Measurements from ENCODE around the gene UTS2B. TPM values are rescaled to one million over a fixed set of nuclear protein-coding genes. Genes with fewer than 3 reads are reported as not detected.

The UTS2B gene, protein sequence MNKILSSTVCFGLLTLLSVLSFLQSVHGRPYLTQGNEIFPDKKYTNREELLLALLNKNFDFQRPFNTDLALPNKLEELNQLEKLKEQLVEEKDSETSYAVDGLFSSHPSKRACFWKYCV
- total RNA-seq: not detected in 2 replicates

DNA sequence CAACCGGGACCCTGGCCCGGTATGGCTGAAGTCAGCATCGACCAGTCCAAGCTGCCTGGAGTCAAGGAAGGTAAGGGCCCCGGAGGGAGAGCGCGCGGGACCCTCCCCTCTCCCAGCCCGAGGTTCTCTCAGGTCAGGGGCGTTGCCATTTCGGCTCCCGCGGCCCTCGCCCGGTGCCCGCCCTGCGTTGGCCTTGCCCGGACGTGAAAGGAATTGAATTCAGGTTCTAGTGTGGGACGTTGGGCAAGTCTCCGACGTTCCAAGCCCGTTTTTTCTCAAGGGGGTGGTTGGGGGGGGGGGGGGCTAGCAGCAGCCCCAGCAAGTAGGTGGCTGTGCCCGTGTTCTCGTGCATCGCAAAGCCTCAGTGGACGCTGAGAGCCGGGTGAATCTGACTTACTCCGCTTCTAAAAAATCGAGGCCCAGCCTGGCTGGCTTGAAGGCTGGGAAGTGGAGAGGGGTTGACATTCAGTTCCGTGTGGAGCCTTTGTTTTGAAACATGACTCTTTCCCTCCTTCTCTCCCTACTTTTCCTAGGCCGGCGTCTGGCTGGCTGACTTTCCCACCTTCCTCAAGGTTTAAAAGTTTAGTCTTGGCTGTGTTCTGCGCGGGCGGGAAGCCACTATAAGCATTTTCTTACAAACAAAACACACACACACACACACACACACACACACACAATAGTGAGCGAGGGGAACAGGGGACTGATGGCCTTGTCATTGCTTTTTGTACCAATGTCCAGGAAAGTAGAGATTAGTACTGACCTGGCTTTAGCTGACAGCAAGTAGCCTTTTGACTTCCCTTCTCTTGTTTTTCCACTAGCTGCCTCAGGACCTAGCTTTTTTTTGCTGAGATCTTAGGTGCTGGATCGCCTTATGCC, at the start of gene UTS2B:
UTS2B (minus strand) TSS at position 873 of the 876 bp plus-strand sequence. CDS start 48,337 bp downstream, outside the sequence.
- intact Hi-C loops (cut with micrococcal nuclease): loop anchor here (1.0 to 2.0 kb wide), 3 partner anchors 39 to 713 kb away; no protein-coding TSS in a partner anchor

DNA sequence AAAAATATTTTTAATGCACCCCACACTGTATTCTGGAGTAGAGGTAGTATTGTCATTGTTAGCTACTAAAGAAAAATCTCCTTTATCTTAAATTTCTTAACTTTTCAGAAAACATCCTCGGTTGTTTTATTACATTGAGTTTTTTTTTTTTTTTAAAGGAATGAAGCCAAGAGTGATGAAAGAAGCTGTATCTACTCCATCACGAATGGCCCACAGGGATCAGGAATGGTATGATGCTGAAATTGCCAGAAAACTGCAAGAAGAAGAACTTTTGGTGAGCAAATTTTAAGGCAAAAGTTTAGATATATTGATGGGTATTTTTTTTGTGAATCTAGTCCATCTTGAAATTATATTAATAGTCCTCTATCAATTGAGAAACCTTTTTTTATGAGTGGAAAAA, 49.7 kb upstream of the UTS2B start:
- intact Hi-C loops (cut with micrococcal nuclease): no loop called here

DNA sequence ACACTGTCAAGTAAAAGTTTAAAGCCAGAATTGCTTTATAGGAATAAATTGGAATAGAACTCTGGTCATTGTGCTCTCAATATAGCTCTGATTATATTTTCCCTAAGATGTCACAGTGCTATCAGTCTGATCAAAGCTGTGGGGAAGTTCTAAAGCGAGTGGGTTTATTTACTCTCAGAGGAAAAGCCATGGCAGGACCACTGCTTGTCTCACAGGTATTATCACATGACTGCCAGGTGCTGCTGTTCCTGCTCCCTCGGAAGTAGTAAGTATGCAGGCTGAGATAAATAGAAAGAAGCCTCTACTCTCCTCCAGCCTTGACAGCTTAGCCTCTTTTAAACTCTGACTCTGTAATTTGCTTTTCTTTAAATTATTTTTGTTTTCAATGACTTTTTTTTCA, 49.1 kb upstream of the UTS2B start:
- intact Hi-C loops (cut with micrococcal nuclease): no loop called here

DNA sequence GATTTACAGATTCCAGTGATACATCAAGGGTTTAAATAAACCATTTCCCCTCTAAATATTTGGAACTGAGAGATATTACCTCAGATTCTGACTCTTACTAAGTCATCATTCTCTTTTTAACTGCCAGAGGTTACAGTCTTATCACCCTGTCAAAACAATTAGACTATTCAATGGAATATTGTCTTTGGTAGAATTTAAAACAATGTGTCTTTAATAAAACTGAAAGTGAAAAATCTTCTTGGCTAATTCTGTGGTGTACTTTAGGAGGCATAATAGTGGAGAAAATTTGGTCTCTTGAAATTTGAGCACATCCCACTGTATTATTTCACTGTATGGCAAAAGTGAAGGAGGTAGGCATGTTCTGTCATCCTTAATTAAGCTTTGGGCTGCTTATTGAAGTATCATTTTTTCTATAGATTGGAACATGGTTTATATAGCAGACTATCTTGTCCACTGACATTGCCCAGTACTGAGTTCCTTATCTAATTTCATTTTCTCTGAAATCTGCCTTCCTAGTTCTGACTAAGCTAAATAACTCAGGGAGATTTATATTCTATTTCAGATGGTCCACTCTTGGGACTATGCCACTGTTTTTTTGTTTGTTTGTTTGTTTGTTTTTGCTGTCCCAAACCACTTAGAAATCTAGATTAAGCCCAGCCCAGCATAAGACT, 48.0 kb upstream of the UTS2B start:
- intact Hi-C loops (cut with micrococcal nuclease): no loop called here

DNA sequence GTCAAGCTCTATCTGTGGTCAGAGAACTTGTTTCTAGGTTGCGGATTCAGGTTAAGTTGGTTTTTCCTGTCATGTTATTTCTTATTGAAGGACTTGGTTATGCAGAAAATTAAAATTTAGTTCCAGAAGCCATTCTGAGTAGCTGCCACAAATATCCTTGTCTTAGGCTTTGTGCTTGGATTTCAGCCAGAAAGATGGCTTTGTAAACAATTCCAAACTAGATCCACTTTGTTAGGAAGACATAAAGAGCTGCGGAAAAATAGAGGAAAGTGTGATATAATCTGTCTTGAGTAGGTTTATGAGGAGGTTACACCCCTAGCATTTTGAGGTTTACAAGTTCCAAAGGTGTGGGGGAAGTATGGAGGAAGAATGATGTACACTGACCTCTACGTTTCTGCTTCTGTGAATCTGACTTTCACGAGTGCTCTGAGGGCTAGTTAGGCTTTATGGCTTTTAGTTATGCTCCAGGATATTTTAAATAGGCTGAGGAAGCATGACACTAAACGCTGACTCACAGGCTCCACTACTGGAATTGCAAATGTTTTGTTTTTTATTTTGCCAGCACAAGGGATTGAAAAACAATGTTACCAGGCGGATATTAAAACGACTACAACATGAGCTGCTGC, 46.3 kb upstream of the UTS2B start:
- intact Hi-C loops (cut with micrococcal nuclease): no loop called here

DNA sequence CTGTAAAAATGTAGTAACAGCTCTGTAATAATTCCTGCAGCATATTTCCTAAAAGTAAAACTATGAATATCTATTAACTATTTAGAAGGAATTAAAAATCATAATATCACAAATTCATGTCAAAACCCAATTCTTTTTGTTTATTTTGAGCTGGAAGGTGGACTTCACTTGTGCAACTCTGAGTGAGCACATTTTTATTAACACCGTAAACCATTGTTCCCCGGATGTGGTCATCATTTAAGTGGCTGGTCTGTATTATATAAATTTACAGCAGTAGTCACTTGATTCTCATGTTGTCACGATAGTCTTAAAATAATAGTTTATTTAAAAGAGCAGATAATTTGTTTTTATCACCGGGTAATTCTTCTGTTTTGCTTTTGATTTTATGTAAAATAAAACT, 43.0 kb upstream of the UTS2B start:
- intact Hi-C loops (cut with micrococcal nuclease): no loop called here

DNA sequence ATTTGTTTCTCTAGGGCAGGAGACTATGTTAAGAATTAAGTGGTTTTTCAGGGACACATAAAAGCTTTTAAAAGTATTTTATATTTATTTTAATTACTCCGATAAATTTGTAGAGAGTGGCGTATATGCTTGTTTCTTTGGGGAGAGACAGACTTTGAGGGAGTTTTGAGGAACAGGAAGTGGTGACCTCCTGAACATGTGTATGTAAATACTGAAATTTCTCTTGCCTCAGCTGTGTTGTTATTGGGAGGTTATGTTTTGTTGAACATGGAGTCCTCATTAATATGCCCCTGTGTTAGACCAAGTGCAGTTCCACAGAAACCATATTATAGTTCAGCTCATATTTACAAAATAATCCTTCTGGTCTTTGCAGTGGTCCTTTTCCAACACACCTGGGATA, 41.8 kb upstream of the UTS2B start:
- intact Hi-C loops (cut with micrococcal nuclease): loop anchor here (1.0 kb wide), 1 partner anchor 10 kb away; no protein-coding TSS in a partner anchor

DNA sequence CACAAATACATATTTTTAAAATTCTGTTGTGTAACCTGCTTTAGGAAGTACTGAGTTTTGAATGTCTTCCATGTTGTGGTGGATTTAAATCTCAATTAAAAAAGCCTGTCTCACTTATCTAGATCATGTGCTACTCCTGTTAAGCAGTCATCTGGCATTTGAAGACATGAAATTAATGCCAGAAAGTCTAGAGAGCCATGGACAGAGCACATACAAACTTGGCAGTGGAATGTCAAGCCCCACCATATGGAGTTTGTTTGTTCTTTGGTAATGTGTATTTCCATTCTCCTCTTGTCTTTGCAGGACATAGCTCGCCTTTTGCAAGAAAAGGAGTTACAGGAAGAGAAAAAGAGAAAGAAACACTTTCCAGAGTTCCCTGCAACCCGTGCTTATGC, 39.3 kb upstream of the UTS2B start:
- intact Hi-C loops (cut with micrococcal nuclease): no loop called here

DNA sequence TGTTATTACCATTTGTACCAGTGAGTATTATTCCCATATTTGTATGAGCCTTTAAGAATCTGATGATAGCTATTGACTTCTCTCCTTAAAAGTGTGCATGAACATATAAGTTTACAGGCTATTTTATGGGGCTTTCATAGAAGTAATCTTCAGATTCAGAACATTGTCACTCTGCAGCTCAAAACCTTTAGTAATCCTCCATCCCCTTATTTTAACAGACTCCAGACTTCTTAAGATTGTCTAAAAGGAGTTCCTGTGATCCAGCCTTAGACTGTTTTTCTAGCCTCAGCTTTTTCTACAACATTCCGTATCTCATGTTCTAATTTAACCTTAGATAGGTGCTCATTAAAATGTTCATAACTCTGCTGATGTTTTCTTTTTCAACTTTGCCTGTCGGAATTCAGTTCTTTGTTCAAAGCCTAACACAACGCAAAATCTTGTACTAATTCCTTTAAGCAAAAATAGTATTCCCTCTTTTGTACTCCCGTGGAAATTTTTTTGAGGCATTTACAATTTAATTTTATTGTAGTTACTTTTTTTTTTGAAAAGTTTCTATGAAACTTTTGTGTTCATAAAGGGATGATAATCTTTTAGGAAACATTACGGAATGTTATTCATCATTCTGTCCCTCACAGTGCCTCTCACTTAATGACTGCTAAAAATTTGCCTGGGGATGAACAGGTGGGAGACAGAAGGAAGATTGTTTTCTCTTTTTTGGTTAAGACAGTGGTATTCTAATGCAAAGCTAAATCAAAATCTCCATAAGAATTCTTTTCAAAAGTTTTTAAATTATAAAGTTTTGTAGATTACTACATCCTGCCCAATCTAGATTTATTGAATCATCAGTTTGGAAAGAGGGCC, 38.7 kb upstream of the UTS2B start:
- intact Hi-C loops (cut with micrococcal nuclease): no loop called here

DNA sequence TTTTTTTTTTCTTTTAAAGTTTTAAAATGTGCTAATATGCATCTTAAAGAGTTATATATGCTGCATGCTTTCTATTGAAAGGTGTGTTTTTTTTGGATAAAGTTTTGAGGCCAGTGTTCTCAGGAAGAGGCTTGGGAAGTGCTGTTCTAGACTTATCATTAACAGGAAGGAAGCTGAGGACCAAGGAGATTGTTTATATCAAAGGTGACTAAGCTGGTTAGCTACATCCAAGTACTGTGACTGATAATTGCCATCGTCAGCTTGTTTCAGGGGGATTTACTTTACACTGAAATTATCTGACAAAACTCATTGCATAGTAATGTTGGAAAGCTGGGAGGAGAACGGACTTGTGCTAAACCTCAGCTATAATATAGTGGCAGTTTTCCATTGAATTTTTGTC, 36.3 kb upstream of the UTS2B start:
- intact Hi-C loops (cut with micrococcal nuclease): no loop called here

DNA sequence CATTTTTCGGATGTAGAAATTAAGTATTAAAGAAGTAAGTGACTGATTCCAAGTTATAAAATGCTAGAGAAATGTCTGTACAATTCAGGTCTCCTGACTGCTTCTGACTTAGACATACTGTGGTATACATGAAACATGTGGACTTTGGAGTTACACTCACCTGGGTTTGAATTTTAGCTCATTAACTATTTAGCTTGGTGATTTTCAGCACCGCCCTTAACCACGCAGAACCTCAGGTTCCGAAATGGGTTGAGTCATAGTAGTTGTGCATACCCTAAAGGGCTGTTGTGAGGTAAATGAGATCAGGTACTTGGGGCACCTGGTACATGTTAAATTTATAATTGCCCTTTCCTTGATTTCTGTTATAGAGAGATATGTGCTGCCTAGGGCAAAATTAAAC, 32.9 kb upstream of the UTS2B start:
- intact Hi-C loops (cut with micrococcal nuclease): no loop called here

DNA sequence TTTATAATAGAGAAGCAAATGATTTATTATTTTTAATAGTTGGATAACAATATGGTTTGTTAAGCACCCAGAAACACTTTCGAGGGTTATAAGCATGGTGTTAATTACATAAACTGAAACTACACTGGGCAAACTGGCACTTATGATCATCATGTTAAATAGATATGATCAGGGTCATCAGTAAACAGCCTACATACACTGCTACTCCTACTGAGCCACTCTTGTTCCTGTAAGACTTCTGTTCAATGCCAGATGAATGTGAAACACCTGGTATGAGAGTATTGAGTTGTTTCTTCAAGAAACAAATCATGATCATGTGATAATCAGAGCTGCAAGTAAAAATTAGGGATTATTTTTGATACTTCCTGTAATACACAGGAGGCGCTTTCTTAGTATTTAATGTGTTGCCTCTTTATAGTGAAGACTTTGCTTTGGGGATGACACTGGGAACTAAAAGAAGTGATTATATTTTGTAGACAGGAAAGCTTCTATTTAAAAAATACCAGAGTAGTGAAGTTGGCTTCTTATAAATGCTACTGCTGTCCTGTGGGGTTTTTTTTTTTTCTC, 32.3 kb upstream of the UTS2B start:
- intact Hi-C loops (cut with micrococcal nuclease): no loop called here

DNA sequence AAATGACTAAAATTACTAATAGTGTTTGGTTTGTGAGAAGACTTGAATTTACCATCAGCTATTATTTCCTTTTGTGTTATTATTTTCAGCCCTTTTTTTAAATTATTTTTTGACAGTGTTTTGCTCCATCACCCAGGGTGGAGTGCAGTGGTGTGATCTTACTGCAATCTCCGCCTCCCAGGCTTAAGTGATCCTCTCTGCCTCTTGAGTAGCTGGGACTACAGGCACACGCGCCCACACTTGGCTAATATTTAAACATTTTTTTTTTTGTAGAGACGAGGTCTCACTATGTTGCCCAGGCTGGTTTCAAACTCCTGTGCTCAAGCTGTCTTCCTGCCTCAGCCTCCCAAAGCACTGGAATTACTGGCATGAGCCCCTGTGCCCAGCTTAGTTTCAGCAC, 31.7 kb upstream of the UTS2B start:
- intact Hi-C loops (cut with micrococcal nuclease): no loop called here

DNA sequence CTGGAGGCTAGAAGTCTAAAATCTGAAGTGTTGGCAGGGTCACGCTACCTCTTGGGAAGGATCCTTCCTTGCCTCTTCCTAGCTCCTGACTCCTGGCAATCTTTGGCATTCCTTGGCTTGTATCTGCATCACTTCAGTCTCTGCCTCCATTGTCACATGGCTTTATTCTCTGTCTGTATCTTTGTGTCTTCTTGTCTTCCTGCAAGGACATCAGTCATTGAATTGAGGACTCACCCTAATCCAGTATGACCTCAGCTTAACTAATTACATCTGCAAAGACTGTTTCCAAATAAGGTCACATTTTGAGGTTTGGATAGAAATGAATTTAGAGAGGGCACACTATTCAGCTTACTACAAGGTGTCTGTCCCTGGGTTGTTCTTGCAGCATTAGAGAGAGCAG, 31.1 kb upstream of the UTS2B start:
- intact Hi-C loops (cut with micrococcal nuclease): no loop called here

DNA sequence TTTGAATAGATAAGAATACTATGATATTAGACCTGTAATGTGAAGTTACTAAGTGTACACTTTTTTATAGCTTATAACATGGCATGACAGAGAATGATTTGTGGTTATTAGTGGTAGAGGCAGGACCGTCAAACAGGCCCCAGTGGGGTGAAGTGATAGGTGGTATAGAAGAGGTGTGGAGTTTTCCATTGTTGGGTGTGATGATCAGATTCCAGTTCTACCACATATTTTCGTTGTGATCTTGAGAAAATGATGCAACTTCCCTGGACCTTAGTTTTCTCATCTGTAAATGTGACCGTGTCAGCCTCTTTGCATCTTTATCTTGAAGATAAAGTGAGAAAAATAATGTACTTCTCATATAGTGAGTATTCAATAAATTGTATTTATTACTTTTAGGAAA, 30.3 kb upstream of the UTS2B start:
- intact Hi-C loops (cut with micrococcal nuclease): no loop called here

DNA sequence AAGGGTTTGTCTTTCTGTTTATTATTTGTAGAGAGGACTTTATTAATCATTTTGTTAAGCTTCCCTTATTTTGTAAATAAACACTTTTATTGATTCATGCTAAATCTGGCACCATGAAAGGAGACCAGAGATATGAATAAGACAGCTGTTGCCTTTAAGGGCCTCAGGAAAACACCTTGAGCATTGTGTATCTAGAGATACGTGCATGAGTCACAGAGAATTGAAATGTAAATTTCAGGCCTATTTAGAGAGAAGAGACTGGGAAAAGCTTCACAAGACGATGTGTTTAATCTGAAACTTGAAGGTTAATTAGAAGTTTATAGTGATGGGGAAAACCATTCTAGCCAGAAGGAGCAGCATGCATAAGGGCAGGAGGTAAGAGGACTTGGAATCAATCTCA, 28.6 kb upstream of the UTS2B start:
- intact Hi-C loops (cut with micrococcal nuclease): no loop called here

DNA sequence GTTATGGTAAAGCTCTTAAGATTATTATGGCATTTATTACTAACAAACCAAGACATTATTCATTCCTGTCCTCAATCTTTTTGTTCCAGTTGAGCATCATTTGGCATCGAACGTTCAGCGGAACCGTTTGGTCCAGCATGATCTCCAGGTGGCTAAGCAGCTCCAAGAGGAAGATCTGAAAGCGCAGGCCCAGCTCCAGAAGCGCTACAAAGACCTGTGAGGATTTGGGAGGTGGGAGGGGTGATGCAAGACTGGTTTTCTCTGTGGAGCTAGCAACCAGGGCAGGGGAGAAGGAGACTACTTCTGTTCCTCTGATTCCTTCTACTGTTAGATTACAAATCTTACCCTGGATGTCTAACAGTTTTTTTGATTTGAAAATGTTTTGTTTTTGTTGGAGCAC, 27.6 kb upstream of the UTS2B start:
- intact Hi-C loops (cut with micrococcal nuclease): no loop called here

DNA sequence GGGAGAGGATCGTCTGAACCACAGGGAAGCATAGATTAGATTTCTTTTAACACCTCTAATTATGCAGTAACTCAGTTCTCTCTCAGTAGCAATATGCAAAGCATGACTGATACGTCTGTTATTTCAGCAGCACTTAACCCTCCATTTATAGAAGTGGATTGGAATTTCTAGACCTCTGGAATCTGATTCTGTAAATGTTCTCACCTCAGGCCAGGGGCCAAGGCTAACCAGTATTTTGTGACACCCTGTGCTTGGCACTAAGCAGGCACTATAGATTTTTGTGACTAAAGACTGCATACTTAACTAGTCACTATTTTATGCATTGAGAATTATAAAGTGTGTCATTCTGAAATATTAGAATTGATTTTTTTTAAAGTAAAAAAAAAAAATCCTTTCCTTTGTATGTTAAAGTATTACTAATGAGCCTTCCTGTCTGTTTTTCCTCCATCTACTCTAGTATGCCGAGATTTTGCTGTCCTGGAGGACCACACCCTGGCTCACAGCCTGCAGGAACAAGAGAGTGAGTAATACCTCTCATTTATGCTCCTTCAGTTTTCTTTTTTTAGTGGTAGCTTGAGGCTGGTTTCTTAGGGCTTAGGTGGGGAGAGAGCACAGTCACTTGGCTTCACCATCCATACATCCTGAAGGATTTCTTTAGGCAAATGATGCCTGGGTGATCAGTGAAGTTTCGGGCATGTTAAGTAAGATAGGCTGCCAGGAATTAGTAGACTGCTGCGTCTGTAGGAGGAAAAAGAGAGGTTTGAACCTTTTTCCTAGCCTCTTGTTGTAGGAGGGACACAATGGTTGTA, 26.5 kb upstream of the UTS2B start:
- intact Hi-C loops (cut with micrococcal nuclease): no loop called here

DNA sequence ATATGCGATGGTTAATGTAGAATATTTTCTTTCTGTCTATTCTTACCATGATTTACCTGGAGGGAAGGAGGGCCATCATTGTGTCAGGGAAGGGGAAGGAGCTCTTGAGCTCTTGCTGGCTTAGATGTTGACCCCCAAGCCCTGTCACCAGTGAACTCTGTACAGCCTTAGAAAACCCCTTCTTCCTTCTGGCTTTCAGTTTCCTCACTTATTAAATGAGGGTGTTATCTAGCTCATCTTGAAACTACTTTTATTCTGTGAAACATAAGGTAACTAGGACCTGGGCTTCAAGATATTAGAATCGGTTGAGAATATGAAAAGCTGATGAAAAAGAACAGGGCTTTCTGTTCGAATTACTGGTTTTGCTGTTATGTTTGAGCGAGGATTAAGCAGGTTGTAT, 25.1 kb upstream of the UTS2B start:
- intact Hi-C loops (cut with micrococcal nuclease): no loop called here
